ENCODE measurements around the gene APBB1IP. TPM values are rescaled to one million over a fixed set of nuclear protein-coding genes. Genes with fewer than 3 reads are reported as not detected.

Gene APBB1IP
- total and polyA plus RNA-seq, 9 of the 15 experiments (the other 6 are each of a cell fraction or from before 2014, with no cell fraction given) = 0.03 to 0.11 (median 0.06) TPM; not detected in 4

DNA sequence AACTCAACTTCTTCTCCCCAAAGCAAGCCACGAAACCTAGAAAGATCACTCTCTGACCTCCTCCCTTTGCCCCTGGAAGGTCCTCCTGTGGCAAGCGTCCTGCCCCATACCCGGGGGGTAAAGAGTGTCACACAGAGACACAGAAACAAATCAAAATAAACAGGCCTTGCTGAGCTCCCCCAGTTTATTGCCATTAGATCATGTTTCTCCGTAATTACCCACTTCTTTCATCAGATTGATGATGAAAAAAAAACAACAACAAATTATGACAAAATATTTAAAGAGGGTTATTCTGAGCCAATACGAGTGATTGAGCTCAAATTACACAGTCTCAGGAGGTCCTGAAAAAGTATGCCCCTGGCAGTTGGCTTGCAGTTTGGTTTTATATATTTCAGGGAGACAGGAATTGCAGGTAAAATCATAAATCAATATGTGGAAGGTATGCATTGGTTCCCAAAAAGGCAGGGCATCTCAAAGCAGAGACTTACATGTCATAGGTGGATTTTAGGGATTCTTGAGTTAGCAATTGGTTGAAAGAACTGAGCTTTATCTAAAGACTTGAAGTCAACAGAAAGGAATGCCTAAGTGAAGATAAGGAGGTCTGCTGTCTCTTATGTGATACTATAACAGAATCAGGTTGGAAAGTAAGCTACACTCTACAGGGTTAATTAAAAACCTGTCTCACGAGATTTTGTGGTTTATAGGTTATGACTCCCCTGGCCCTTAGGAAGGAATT, 86.2 kb downstream of the APBB1IP start:
- Histone ChIP-seq H3K4me3 (no peak overlapping the region), H3K4me1 (replicated peaks in 1 of 2; ENCODE audit: control insufficient read depth in 2 of 2, insufficient read depth in 2 of 2, low read length in 2 of 2) (no peaks in the 10 kb centered on the region), H3K9me3 (replicated peaks; ENCODE audit: control insufficient read depth, insufficient read depth, low read depth, low read length) (no peaks in the 10 kb centered on the region), H3K27me3 (ENCODE audit: control insufficient read depth in 2 of 2, insufficient read depth in 2 of 2, low read length in 2 of 2) (peaks cover 3 to 5% of the 10 kb centered on the region in 2 experiments; a peak in 1 of 5 replicates), H3K27ac (ENCODE audit: extremely low read depth, low read depth, low read length) (no peak overlapping the region), H3K9me1 (ENCODE audit: control insufficient read depth, insufficient read depth, low read length) (no peaks in the 10 kb centered on the region), H3K36me3 (ENCODE audit: control insufficient read depth, insufficient read depth, low read length) (no peaks in the 10 kb centered on the region), H2AFZ (ENCODE audit: low read depth, low read length) (no peak overlapping the region), H3K4me2 (ENCODE audit: insufficient read depth, low read length) (no peak overlapping the region), H3K9ac (ENCODE audit: insufficient read depth in 1 of 2, low read depth in 2 of 2, low read length in 2 of 2) (no peak overlapping the region), H3K79me2 (ENCODE audit: control insufficient read depth, insufficient read depth, low read length) (no peaks in the 10 kb centered on the region), H4K20me1 (replicated peaks; ENCODE audit: control insufficient read depth, insufficient read depth, low read length) (no peaks in the 10 kb centered on the region)
- DNase-seq (ENCODE audit: extremely low read depth in 1 of 4, low spot score in 3 of 4) = no peak
- no peak for FAIRE-seq
- WGBS (ENCODE audit: insufficient coverage, low coverage, missing lambda C conversion rate) = 0% methylated on average over 6 of the region's 6 CpGs
- no peak for TF ChIP-seq ZNF134 (CRISPR knock-in tag; conservative IDR thresholded peaks at IDR 0.05)
- TF ChIP-seq KLF16 (IDR thresholded peaks at IDR 0.05) = no peak
- TF ChIP-seq EZH2 (IDR thresholded peaks at IDR 0.05; ENCODE audit: borderline replicate concordance, low read depth, low read length) = no peak
- TF ChIP-seq, protein P1, sequence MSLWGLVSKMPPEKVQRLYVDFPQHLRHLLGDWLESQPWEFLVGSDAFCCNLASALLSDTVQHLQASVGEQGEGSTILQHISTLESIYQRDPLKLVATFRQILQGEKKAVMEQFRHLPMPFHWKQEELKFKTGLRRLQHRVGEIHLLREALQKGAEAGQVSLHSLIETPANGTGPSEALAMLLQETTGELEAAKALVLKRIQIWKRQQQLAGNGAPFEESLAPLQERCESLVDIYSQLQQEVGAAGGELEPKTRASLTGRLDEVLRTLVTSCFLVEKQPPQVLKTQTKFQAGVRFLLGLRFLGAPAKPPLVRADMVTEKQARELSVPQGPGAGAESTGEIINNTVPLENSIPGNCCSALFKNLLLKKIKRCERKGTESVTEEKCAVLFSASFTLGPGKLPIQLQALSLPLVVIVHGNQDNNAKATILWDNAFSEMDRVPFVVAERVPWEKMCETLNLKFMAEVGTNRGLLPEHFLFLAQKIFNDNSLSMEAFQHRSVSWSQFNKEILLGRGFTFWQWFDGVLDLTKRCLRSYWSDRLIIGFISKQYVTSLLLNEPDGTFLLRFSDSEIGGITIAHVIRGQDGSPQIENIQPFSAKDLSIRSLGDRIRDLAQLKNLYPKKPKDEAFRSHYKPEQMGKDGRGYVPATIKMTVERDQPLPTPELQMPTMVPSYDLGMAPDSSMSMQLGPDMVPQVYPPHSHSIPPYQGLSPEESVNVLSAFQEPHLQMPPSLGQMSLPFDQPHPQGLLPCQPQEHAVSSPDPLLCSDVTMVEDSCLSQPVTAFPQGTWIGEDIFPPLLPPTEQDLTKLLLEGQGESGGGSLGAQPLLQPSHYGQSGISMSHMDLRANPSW (CRISPR knock-in tag; IDR thresholded peaks at IDR 0.05) = no peak
- no peak for TF ChIP-seq ZNF146 (CRISPR knock-in tag; IDR thresholded peaks at IDR 0.05; ENCODE audit: unreplicated experiment)
- no peak for TF ChIP-seq CHD4 (IDR thresholded peaks at IDR 0.05; ENCODE audit: insufficient read depth, insufficient replicate concordance, low read depth, low read length, poor library complexity, severe bottlenecking)
- ChIA-PET POLR2A (no interaction called here), CTCF (ENCODE audit: low intra/inter-chr PET ratio) (no interaction called here)
- in situ Hi-C loops (cut with MboI) (no loop called here), intact Hi-C loops (cut with micrococcal nuclease) (no loop called here)
- no TSS peak for BruUV-seq (replicated peaks)
- ATAC-seq = no peak

All from K562 (cell line).